Keratinocyte (primary cell): ENCODE measurements around the gene ANXA1. TPM values are rescaled to one million over a fixed set of nuclear protein-coding genes. Genes with fewer than 3 reads are reported as not detected.
A peak's percentile ranks its signal among the peaks of the same experiment; 100 is the strongest.

ENCODE experiments used
- DNase-seq: peaks from one replicate; pipeline ENCODE4 v3.0.0-alpha.2; 2011; ENCODE audit warnings: low read depth, missing footprints, low spot score
- FAIRE-seq: peaks from 2 replicates; lab custom pipeline; 2011; peaks lifted over from hg19 to GRCh38; lab: Jason Lieb, UNC
- H2AFZ ChIP-seq: 2 replicates; pipeline ENCODE4 v1.6.0; 2012; ENCODE audit warnings: low read length, control low read depth, inconsistent platforms; ENCODE audit not compliant: control insufficient read depth
- H3K27ac ChIP-seq: 2 replicates; pipeline ENCODE4 v1.5.1; 2011; ENCODE audit warnings: low read length; ENCODE audit not compliant: control insufficient read depth, insufficient read depth
- H3K27me3 ChIP-seq: 3 replicates; pipeline ENCODE4 v1.6.0; 2011; ENCODE audit warnings: low read length; ENCODE audit not compliant: control insufficient read depth, insufficient read depth; ENCODE audit errors: extremely low read depth
- H3K36me3 ChIP-seq, 2 experiments: 2 replicates in 1 of 2; 3 replicates in 1 of 2; pipeline ENCODE4 v1.5.1; 2011; ENCODE audit warnings: low read length in 2 of 2, mild to moderate bottlenecking in 1 of 2; ENCODE audit not compliant: control insufficient read depth in 2 of 2, insufficient read depth in 2 of 2; ENCODE audit errors: extremely low read depth in 1 of 2
- H3K4me1 ChIP-seq: 3 replicates; pipeline ENCODE4 v1.5.1; 2011; ENCODE audit warnings: low read length; ENCODE audit not compliant: control insufficient read depth, insufficient read depth; ENCODE audit errors: extremely low read depth
- H3K4me2 ChIP-seq: 3 replicates; pipeline ENCODE4 v1.6.0; 2011; ENCODE audit warnings: low read depth, low read length; ENCODE audit not compliant: control insufficient read depth, insufficient read depth; ENCODE audit errors: extremely low read depth
- H3K4me3 ChIP-seq, 3 experiments: fragments of 200-600 bp in 1 of 3; sonication (generic) in 1 of 3; 2 replicates in 2 of 3; 3 replicates in 1 of 3; pipeline ENCODE4 v1.5.1; 2011 to 2016; ENCODE audit warnings: low read length in 3 of 3, mild to moderate bottlenecking in 3 of 3, control low read depth in 2 of 3, inconsistent platforms in 1 of 3, low read depth in 1 of 3, mixed read lengths in 1 of 3, mixed run types in 1 of 3, moderate library complexity in 1 of 3; ENCODE audit not compliant: control insufficient read depth in 2 of 3, insufficient read depth in 2 of 3; ENCODE audit errors: extremely low read depth in 1 of 3
- H3K79me2 ChIP-seq: 2 replicates; pipeline ENCODE4 v1.6.0; 2012; ENCODE audit warnings: low read length; ENCODE audit not compliant: control insufficient read depth, insufficient read depth
- H3K9ac ChIP-seq: 3 replicates; pipeline ENCODE4 v1.6.0; 2011; ENCODE audit warnings: low read length; ENCODE audit not compliant: control insufficient read depth, insufficient read depth; ENCODE audit errors: extremely low read depth
- H3K9me1 ChIP-seq: 3 replicates; pipeline ENCODE4 v1.6.0; 2011; ENCODE audit warnings: low read length; ENCODE audit not compliant: control insufficient read depth, insufficient read depth; ENCODE audit errors: extremely low read depth
- H3K9me3 ChIP-seq: 2 replicates; pipeline ENCODE4 v1.5.1; 2012; ENCODE audit warnings: low read depth, low read length; ENCODE audit not compliant: control insufficient read depth
- H4K20me1 ChIP-seq: 3 replicates; pipeline ENCODE4 v1.6.0; 2011; ENCODE audit warnings: low read length; ENCODE audit not compliant: control insufficient read depth, insufficient read depth; ENCODE audit errors: extremely low read depth
- CTCF ChIP-seq, 3 experiments: IDR thresholded peaks in 1 of 3; conservative IDR thresholded peaks in 1 of 3; optimal IDR thresholded peaks in 1 of 3; 2 replicates in 2 of 3; 3 replicates in 1 of 3; pipeline versions ENCODE3 to v1.5.1; 2011; ENCODE audit warnings: low read length in 3 of 3, mild to moderate bottlenecking in 3 of 3, moderate library complexity in 2 of 3, control low read depth in 1 of 3, inconsistent platforms in 1 of 3; ENCODE audit not compliant: insufficient read depth in 2 of 3; ENCODE audit errors: extremely low read depth in 1 of 3
- EZH2 ChIP-seq: IDR thresholded peaks from one replicate; pipeline ENCODE4 v1.6.1; 2012; ENCODE audit warnings: inconsistent platforms, mild to moderate bottlenecking, low read length, moderate library complexity
- dilution Hi-C: fragments of 300-500 bp; cut with MboI; formaldehyde crosslinking; loops from one replicate; pipeline ENCODE4 v1.7.0; 2020; ENCODE audit warnings: low sequenced_read_pairs; ENCODE audit not compliant: extremely low pct_ligation_motif_present
- polyA plus RNA-seq, 5 experiments: library from polyadenylated mRNA; depleted of rRNA in 3 of 5; stranded (reverse) in 3 of 5; stranded (forward) in 1 of 5; unstranded in 1 of 5; fragments of >200 nt; gene quantifications; 1 replicate in 1 of 5; 2 replicates in 3 of 5; 3 replicates in 1 of 5; pipeline versions ENCODE4 v1.2.1 to v1.2.3, GENCODE V29; 2011 to 2012; ENCODE audit warnings: missing spikeins in 2 of 5, low read depth in 1 of 5, low replicate concordance in 1 of 5

Gene ANXA1
- polyA plus RNA-seq, 1 donor (not counting 4 experiments of a cell fraction or from before 2014, with no cell fraction given): 1,449 TPM

GRCh38 chr9:73133921-73134407 lies 17.7 kb upstream of the ANXA1 start:
- H3K9ac ChIP-seq: peak overlapping the region; percentile 75
- FAIRE-seq: peak; percentile 99
- peak overlapping the region in 2 of 3 experiments; percentile 20 to 22 for H3K4me3 ChIP-seq
- H2AFZ ChIP-seq: no peak overlapping the region
- no peaks in the 10 kb centered on the region for H3K36me3 ChIP-seq
- no peaks in the 10 kb centered on the region for H4K20me1 ChIP-seq
- no peaks in the 10 kb centered on the region for H3K9me1 ChIP-seq
- H3K27me3 ChIP-seq: no peaks in the 10 kb centered on the region
- H3K79me2 ChIP-seq: no peaks in the 10 kb centered on the region
- peak overlapping the region; percentile 94 for H3K27ac ChIP-seq
- TF ChIP-seq CTCF (optimal IDR thresholded peaks at IDR 0.05 in 1 of 3, IDR thresholded peaks at IDR 0.05 in 1 of 3, conservative IDR thresholded peaks at IDR 0.05 in 1 of 3; ENCODE audit: extremely low read depth in 1 of 3, insufficient read depth in 2 of 3, low read length in 3 of 3) (no peak), EZH2 (no peak)
- dilution Hi-C loops: no loop called here
- peak overlapping the region; percentile 88 for H3K4me2 ChIP-seq
- H3K9me3 ChIP-seq: no peaks in the 10 kb centered on the region
- peaks cover 55% of the 10 kb centered on the region for H3K4me1 ChIP-seq
- no peak for DNase-seq

GRCh38 chr9:73135394-73135793 lies 16.3 kb upstream of the ANXA1 start:
- H3K4me2 ChIP-seq: peak overlapping the region; percentile 88
- dilution Hi-C loops: no loop called here

More at GRCh38 chr9:73135394-73135793, 16.3 kb upstream of the ANXA1 start:
- FAIRE-seq: no peak
- peaks cover 55% of the 10 kb centered on the region for H3K4me1 ChIP-seq
- H3K9me1 ChIP-seq: no peaks in the 10 kb centered on the region
- DNase-seq: no peak
- H3K36me3 ChIP-seq: no peaks in the 10 kb centered on the region
- no peaks in the 10 kb centered on the region for H3K27me3 ChIP-seq
- H3K4me3 ChIP-seq: peak overlapping the region in 1 of 3 experiments; percentile 2
- peak overlapping the region; percentile 94 for H3K27ac ChIP-seq
- H3K9me3 ChIP-seq: no peaks in the 10 kb centered on the region
- TF ChIP-seq CTCF (optimal IDR thresholded peaks at IDR 0.05 in 1 of 3, IDR thresholded peaks at IDR 0.05 in 1 of 3, conservative IDR thresholded peaks at IDR 0.05 in 1 of 3; ENCODE audit: extremely low read depth in 1 of 3, insufficient read depth in 2 of 3, low read length in 3 of 3) (no peak), EZH2 (no peak)
- no peaks in the 10 kb centered on the region for H3K79me2 ChIP-seq
- H3K9ac ChIP-seq: peak overlapping the region; percentile 55
- no peaks in the 10 kb centered on the region for H4K20me1 ChIP-seq
- H2AFZ ChIP-seq: no peak overlapping the region
